NCI-H2081 (cell line): ENCODE data around the gene MYRF.

Source experiments
- DNase-seq, 2 experiments: peaks; one replicate each; lab custom pipeline; 2025; lab: John Stamatoyannopoulos, UW

Gene MYRF

DNA sequence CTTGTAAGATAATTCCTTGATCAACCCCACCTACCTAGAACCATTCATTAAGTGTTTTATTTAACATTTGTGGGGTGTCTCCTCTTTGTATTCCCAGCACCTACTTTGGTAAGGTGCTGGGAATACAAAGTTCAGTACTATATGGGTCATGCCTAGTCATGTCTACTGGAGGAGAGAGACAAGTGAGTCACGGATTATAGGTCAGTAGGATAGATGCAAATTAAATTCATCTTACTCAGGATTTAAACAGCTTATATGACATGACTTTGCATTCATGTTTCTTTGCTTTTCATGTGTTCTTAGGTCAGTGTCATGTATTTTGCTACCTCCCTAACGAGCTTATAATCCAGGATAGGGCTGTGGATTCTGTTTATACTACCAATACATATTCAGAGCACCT is 67.7 kb downstream of the MYRF start:
- DNase-seq = no peak

DNA sequence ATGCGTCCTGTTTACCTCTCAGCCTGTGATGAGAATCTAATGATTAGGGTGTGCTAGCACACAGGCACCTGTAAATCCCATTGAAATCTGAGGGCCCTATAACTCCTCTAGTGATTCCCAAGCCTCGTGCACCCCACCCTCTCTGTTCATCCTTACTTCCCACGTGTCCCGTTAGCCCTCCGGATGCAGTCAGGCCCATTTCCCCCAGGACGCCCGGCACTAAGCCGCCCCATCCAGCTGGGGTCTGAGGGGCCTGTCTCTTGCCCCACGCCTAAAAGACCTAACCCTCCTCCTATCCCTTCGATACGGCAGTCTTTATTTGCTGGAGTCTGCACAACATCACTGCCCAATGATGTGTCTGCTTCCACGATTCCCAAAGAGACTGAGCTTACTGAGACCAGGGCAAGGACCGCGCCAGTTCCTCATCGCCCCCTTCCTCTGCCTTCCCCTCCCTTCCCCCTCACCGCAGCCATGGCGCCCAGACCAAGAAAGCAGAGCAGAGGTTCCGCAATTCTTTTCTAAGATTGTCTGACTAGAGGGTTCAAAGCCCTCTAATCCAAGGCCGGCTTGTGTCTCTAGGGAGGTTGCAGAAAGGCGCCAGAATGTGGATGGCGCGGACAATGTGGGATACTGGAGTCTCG is 74.6 kb downstream of the MYRF start:
- DNase-seq = peak; percentile 14 to 56

DNA sequence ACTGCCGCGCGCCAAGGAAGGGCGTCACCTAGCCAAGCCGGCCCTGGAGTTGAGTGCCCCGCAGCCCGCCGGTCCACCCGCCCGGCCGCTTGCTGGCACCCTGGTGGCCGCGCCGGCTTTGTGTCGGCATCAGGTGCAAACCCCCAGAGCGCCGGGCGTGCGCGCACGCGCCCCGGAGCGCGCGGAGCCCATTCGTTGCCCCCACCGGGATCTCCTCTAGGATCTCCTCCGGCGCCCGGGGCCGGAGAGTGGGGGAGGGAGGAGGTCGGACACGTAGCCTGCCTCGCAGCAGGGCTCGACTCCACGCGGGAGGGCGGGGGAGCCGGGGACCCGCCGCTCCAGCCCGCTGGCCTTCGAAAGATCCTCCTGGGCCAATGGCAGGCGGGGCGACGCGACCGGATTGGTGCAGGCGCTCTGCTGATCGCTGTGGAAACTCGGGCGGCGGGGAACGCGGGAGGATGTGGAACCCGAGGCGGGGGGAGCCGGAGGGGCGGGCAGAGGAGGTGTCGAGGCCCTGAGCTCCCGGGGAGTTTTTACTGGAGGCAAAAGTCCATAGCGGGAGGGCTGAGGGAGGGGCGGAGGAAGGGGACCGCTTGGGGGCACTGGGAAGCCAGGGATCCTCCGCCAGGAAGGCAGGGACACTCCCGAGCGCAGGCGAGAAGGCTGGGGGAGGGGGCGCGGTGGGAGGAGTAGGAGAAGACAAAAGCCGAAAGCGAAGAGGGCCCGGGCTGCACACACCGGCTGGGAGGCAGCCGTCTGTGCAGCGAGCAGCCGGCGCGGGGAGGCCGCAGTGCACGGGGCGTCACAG is 75.3 kb downstream of the MYRF start, which contains the start of gene FADS2:
Gene FADS2, plus strand, starts transcription at position 730 of the 808 bp plus-strand sequence. CDS start 91 bp downstream, outside the sequence.
- peak; percentile 99 for DNase-seq

DNA sequence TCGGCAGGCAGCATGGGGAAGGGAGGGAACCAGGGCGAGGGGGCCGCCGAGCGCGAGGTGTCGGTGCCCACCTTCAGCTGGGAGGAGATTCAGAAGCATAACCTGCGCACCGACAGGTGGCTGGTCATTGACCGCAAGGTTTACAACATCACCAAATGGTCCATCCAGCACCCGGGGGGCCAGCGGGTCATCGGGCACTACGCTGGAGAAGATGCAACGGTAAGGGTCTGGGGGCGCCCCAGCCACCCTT is 75.9 kb downstream of the MYRF start:
- no peak for DNase-seq

DNA sequence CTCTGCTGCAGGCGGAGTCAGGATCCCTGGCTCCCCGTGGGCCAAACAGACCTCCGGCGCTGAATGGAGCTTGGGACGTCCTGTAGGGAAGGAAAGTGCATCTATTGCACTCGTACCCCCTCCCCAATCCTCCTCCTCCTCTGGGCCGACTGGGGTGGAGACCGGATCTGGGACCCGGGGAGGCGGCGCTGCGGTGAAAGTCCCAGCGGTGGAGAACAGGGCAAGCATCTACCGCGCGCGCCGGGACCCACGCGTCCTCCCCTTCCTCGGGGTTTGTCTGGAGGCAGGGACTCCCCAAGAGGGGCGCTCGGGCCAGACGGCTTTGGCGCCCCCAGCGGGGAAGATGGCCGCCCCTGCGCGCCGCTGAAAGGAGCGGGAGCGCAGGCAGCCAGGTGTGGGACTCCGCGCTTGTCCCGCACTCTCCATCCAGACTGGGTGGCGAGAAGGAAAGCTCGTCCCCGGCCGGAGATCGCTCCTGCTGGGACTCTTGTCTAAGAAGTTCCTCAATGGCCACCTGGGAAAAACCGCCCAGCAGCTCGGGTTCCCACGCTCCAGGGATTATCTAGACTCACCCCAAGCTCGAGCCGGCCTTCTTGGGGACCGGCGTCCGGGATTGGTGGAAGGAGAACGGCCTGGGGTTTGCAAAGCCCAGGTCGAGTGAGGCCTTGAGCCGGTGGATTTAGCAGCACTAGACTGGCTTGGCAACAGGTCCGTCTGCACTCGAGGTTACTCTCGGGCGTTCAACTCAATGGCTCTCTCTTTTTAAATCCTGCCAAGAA is 76.4 kb downstream of the MYRF start:
- peak; percentile 17 to 52 for DNase-seq

DNA sequence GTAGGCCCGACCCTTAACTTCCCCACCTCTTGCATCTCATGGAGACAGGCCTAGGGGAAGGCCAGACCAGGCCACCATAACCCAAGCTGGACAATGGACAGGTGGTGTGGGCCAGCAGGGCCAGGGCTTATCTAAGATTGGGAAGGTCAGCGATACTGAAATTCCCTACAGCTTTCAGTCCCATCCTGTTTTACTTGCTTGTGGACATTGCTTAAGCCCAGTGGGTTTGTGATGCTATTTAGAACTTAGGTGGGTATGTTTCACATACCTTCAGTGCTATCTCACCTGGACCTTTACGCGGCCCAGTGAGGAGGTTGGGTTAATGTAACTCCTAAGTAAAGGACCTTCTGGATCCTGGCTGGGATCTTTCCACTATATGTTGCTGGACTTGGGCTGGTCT is 77.4 kb downstream of the MYRF start:
- DNase-seq = no peak

DNA sequence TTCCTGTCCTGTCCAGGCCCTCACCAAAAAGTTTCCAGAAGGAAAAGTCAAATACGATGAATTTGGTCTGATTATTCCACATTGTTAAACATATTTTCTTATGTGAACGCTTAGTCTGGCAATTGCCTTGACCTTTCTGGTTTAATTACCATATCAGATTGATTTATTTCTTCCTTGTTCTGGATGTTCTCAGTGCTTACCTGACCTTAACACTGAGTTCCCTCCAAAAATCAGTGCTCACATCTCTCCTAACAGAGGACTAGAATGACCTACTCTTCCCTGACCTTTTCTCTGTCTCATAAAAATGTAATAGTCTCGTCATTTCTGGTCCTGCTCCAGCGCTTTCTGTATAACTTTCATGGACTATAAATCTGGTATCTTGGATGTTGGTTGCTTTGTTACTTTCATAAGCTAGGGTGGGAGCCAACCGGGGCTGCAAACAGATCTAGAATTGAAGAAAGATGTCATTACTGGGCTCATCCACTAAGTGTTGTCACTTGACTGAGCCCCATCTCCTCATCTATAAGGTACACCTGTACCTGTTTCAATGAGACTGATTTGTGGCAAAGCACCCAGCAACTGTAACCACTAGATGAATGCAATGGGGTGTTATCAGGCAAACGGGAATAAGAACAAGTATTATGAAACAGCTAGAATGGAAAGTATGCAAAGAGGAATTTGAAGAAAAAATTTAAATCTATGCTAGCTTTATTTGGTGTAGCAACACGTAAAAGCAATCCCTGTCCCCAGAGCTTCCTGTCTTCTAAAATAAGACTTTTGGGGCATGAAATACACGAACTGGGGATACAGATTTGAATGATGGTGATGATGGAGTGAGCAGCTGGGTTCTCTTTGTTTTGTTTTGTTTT is 78.0 kb downstream of the MYRF start:
- no peak for DNase-seq

DNA sequence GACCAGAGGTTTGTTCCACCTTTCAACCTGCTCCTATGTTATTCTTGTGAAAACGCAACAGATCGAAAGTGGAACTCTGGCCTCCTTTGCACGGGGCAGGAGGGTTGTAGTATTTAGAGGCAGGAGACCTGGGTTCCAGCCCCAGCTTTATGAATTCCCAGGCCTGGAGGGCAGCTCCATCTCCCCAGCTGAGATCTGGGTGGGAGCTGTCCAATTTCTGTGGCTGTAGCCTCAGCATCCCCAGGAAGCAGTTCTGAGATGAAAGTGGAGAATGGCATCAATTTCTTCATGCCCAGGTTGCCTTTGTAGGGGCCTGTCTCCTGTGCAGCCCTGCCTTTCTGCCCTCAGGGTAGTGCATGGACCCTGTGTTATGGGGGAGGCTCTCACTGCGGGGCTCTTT is 79.8 kb downstream of the MYRF start:
- DNase-seq = no peak

DNA sequence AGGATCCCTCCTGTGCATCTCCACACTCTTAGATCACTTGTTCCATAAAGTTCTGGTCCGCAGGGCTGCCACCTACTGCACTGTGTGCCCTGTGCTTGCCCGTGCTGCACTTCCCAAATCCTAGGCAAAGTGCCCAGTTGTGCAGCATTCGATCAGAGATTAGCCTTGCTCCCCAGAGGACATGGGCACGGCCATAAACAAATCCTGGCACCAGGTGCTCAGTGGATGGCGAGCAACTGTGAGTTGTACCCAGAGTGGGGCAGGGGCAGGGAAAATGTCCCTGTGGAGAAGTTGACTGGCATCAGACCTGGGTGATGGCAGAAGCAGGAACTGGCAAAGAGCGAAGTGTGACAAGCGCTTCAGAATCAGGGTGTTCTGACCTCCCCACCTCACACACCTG is 80.3 kb downstream of the MYRF start:
- no peak for DNase-seq

DNA sequence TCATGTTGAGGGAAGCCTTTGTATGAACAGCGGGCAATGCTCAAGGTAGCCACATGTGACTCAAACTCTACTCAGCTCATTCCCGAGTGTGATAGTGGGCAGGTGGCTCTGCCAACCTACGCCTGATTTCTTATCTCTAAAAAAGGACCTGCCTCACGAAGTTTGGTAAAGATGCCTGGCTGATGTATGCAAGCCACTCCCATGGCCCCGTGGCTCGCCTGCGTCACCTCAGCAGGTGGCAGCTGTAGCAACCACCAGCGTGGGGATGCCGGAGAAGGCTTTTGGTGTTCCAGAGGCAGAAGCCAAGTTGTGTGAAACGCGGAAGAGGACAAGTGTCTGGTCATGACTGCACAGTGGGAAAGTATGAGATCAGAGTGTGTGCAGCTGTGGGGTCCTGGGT is 81.0 kb downstream of the MYRF start:
- peak in 1 of 2 experiments; percentile 34 for DNase-seq

DNA sequence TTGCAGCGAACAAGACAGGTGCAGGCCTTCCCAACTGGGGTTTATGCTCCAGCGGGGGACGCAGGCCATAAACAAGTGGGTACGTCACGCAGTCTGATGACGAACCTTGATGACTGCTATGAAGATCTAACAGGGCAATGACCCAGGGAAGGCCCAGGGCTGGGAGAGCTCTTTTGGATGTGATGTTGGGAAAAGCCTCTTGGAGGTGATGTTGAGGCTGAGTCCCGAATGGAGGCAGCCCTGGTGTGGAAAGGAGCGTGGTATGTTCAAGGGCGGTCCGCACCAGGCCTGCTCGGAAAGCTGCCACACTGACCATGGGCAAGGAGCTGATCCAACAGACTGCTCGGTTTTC is 81.5 kb downstream of the MYRF start:
- no peak for DNase-seq

DNA sequence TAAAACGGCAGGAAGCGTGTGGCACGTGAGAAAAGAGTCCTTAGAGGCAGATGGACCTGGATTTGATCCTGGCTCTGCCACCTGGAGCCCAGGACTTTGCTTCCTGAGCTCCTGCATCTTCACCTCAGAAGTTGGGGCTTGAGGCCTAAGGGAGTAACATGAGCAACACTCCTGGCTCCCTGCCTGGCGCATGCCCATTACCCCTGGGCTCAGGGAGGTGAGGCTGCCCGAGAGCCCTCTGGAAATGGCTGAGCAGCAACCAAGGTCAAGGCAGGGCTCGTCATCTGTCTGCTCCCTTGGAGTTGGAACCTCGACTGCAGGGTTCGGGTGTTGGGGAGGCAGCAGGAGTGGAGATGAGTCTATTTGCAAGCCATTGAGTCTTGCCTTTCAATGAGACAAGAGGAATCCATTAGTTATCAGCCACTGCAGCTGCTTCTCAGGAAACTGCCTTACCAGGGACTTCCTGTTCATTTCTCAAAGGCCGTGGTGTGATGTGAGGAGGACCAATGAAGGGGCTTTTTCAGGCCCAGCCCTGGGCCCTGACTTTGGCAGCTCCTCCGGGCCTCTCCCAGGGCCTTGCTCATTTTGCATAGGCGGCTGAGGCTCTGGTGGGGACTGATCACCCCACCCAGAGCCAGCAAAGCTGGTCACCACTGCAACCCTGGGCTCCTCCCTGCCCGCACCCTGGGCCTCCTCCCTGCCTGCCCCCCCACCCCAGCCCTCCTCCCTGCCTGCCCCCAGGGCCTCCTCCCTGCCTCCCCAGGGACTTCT is 82.0 kb downstream of the MYRF start:
- DNase-seq = peak; percentile 49 to 78

DNA sequence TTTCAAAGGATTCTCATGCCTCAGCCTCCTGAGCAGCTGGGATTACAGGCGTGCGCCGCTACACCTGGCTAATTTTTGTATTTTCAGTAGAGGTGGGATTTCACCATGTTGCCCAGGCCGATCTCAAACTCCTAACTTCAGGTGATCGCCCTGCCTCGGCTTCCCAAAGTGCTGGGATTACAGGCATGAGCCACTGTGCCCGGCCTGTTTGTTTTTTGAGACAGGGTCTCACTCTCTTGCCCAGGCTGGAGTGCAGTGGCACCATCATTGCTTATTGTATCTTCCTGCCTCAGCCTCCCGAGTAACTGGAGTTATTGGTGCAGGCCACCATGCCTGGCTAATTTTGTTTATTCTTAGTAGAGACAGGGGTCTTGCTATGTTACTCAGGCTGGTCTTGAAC is 83.8 kb downstream of the MYRF start:
- no peak for DNase-seq

DNA sequence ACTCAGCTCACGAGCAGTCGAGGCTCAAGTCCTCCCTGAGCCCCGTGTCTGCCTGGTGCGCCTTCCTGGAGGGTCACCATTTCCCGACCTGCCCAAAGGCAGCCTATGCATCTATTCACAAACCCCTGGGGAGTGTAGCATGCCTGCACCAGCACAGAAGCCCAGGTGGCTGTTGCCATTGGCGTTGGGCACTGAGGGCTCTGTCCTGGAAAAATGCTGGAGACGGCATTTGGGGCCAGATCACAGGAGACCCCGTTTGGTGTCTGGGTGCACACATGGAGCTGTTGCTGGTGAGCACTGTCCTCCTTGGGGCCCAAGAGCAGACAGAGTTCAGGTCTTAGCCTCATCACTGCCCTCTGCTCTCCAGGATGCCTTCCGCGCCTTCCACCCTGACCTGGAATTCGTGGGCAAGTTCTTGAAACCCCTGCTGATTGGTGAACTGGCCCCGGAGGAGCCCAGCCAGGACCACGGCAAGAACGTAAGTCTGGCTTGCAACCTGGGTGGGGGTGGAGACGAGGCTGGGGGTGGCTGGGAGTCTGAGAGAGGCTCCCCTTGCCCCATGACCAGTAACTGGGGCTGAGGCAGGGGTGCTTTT is 85.1 kb downstream of the MYRF start:
- DNase-seq = no peak
